Activated CD4-positive, CD25-positive, alpha-beta regulatory T cell treated with anti-CD3 and anti-CD28 coated beads, Interleukin-2, amount 50 U/mL, for 72 hours (primary cell): ENCODE measurements around the gene AMZ2.

Experiments used
- DNase-seq: peaks from one replicate; pipeline ENCODE4 v3.0.0; 2021

AMZ2 gene

DNA sequence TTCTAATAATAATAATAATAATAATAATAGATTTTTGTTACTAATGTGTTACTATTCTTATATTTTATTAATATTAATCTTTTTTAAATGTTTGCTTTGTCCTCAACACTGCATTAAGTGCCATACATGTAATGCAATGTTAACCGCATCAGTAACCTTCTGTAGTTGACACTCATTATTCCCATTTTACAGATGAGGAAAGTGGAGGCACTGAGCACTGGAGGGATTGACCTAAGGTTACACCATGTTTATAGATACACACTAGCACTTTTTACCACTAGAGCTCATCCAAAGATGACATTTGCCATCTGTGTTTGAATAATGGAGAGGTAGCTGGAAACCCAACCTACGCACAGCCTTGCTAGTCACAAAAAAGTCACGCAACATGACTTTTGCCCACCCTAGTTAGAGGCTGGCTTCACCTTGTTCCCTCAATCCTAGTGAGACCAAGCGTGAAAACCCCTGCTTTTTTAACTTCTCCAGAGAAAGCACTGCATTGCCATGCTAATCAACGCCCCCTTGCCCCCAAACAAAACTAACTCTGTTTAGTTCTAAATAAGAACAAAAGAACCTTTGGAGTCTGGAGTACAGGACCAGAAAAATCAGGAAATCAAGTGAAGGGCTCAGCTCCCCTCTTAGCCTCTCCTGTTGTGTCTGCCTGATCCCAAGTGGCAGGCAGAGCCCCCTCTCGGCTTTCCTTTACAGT is 45.8 kb downstream of the AMZ2 start:
- DNase-seq = no peak

DNA sequence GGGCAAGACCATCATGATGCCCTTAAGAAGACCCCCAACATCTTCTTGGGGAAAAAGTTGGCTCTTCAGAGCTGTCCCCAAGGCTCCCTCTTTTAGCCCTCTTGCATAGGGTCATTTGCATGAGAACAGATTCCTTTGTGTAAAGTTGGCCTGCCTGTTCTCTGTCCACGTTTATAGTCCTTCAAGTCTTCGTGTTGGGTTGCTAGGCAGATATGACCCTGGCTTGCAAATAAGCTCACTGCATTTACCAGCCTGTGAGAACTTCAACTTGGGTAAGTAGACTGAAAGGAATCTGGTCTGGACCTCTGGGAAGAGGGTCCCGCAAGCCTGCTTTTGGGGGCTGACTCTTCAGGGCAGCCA is 46.3 kb downstream of the AMZ2 start:
- DNase-seq = no peak

DNA sequence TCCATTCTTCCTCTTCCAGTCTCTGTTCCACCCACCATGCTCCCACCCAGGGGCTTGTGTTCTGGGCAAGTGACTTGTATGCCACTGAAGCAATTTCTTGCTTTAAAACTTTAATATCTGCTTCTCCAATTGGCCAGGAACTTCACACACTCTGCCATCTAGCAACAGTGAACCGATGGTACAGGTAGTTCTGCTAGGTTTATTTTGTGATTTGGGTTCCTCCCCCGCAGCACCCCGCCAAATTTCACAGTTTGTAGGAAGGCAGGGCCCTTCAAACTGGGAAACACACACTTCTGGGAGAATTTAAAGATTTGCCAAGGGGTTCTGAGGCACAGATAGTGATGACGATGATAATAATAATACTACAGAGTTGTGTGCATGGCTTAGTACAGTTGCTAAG is 46.8 kb downstream of the AMZ2 start:
- DNase-seq = no peak

DNA sequence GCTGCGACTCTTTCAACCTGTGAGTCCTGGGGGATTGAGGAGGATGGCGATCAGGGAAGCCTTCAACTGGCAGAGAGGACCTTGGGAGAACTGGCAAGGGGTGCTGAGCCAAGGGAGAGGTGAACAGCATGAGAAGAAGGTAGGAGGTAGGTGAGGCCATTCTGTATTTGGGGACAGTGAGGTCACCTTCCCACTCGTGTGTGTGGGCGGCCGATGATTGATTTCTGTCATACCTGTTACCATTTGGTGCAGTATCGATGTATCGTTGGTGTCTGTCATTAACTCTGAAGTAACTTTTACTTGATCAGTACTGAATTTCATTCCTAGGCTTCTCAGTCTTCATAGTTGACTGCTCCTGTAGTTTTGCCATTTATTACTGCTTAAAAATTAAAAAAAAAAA is 47.2 kb downstream of the AMZ2 start:
- DNase-seq = no peak

DNA sequence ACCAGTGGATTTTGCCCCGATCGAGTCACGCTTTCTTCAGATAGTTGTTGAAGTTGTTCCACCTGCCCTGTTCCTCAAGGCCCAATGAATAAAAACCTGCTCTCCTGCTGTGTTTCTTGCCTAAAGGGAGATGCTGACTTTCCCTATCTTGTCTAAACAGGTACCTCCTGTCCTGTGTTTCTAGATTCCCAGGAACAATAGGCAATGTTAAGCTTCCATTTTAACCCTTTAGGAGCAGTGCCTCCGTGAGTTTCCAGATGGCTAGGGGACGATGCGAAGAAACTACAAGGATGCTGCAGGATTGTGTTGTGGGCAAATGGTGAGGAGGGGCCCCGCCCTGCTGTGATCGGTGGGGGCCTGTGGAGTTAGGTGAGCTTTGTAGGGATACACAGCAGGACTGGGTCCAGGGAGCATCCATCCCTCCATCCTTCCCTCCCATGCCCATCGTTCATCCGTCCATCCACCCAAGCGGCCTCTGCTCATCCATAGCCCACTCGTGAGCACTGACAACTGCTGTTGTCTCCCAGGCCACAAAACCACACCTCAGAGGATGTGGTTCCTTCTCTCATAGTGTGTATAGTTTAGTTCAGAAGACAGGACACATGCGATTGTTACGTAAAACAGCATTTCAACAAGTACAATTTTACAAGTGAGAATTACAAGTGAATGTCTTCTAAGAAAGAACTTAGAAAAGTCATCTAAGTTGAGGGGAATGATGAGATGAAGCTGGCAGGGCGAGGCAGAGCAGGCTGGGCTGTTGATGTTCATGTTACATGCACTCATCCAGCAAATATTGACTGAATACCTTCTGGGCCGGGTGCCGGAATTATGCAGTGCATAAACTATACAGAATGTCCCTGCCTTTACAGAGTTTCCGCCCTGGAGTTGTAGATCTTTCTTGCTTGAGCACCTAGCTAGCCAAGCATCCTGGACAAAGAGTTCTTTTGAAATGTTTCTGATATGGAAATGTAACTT is 48.7 kb downstream of the AMZ2 start:
- DNase-seq = no peak

DNA sequence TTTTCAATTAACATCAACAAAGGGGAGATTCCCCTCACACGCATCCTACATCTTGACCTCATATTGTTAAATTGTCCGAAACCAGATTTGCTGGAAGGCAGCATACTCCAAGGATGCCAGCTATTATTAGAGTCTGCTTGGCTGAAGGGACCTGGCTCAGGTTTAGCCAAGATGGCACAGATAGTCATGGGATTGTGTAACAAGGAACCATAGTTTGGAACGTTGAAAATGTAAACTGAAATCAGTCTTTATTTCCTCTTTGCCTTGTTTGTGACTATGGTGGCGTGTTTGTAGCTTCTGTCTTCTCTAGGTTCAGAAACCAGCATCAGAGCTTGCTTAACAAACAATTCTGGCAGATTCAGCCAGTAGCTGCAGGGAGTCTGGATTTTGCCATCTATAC is 49.4 kb downstream of the AMZ2 start:
- DNase-seq = no peak

DNA sequence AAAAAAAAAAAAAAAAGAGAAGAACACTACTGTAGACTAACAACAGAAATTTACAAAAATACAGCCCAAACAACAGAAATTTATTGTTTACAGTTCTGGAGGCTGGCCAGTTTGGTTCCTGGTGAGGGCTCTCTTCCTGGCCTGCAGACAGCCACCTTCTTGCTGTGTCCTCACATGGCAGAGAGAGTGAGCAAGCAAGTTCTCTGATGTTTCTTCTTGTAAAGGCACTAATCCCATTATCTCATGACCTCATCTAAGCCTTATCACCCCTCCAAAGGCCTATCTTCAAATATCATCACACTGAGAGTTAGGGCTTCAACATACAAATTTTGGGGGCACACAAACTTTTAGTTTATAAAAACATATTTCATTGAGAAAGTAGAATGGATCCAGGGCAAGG is 50.8 kb downstream of the AMZ2 start:
- no peak for DNase-seq

DNA sequence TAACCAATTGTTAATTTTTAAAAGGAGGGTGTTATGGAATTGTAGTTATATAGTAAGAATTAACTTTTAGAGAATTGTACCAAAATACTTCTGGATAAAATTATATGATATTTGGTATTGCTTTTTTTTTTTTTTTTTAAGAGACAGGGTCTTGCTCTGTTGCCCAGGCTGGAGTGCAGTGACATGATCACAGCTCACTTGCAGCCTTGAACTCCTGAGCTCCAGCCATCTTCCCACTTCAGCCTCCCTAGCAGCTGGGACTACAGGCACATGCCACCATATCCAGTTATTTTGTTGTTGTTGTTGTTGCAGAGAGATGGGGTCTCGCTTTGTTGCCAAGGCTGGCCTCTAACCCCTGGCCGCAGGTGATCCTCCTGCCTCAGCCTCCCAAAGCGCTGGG is 52.0 kb downstream of the AMZ2 start:
- no peak for DNase-seq

DNA sequence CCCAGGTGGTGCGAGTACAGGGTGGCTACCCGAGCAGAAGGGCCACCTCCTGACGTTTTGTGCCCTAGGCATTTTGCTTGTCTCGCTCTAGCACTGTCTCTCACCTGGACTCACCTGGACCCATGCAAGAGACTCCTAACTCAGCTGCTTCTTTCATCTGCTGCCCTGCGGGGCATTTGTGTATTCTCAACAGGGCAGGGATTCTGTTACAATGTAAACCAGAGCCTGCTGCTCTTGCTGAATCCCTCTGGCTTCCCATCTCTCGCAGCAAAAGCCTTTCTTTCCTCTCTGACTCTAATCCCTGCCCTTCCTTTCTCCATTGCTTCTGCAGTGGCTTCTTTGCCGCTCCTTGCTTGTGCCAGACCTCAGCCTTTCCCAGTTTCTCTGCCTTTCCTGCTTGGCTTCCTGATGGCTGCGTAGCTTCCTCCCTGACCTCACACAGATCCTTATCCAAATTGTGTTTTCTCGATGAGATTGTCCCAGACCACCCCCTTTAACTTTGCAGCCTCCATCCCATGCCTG is 53.7 kb downstream of the AMZ2 start:
- DNase-seq = no peak

DNA sequence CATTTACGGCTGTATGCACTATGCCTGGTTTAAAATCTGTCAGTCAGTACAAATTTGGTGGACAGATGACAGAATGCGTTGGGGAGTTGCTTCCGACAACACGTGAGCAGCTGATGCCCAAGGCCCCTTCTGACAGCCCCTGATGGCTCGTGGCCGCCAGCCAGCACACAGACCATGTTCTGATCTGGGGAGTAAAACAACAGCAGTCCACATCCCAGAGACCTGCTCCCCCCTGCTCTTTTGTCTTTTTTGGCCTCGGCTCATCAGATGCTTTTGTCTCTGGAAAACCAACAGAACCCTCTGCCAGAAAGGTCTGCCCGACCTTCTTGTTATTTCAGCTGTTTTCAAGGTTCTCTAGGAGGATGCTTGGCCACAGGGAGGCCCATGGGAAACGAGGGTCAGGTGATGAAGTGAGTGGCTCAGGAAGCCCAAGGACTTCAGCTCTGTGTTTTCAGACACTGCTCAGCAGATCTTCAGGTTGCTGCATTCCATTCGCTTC is 54.3 kb downstream of the AMZ2 start:
- DNase-seq = no peak

DNA sequence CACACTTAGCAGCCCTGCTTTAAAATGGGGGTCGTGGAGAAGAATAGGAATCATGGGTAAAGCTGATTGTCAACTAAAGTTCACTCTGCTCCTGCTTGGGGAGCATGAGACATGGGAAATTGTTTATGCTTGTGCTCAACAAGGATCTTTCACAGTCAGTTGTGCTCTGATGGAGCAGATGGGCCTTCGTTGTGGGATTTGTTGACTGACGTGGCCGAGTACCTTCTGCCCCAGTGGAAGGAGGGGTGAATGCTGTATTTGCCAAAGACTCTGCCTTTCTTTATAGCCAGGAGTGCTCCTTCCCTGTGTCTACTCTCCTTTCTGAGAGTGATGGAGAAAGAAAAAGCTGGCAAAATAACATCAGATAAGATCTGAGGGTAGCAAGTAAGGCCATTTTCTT is 54.8 kb downstream of the AMZ2 start:
- no peak for DNase-seq

DNA sequence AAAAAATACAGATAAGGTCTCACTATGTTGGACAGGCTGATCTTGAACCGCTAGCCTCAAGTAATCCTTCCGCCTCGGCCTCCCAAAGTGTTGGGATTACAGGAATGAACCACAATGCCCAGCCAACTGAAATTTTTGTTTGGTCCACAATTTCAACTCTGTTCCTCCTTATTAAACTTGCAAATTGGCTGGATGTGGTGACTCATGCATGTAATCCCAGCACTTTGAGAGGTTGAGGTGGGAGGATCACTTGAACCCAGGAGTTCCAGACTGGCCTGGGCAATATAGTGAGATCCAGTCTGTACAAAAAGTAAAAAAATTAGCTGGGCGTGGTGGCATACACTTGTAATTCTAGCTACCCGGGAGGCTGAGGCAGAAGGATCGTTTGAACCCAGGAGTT is 56.9 kb downstream of the AMZ2 start:
- no peak for DNase-seq

DNA sequence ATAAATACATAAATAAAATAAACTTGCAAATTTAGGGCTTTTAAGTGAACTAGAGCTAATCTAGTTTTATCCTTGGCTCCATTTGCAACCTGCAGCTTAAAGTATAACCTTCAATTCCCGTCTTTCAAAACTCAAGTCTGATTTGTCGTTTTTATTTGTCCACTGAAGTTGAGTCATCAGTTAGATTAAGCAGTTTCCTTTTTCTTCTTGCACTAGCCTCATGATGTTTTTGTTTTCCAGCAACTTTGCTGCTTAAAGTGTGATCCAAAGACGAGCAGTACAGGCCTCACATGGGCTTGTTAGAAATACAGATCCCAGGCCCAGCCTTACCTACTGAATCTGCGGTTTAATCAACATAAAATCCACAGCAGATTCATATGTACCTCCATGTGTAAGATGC is 57.3 kb downstream of the AMZ2 start:
- no peak for DNase-seq
